Measurements from ENCODE around the gene ZNF669.

Gene ZNF669

GRCh38 chr1:247111259-247111699 is 7.1 kb upstream of the ZNF669 start:
- DNase-seq (ENCODE audit: low read depth), result peak; percentile 21

- peak; percentile 52 for DNase-seq (ENCODE audit: low read depth)
Measured at GRCh38 chr1:247110627-247111258, 6.6 kb upstream of the ZNF669 start.

- no peak for DNase-seq (ENCODE audit: low read depth)
Measured at GRCh38 chr1:247107694-247108093, 3.5 kb upstream of the ZNF669 start.

DNA sequence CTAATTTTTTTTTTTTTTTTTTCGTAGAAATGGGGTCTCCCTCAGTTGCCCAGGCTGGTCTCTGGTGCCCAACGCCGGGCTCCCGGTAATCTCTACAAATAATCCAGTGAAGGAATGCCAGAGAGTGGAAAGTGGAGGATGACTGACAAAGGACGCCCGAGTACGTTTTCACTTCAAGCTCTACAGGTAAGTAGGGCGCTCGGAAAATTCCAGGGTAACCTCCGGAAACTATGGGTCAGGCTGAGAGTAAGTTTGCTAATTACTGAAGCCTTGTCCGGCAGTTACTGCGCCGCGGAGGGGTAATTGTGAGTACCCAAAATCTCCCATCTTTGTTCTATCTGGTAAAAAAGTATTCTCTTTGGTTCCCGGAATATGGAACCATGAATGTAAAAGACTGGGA is 1.8 kb upstream of the ZNF669 start:
- DNase-seq (ENCODE audit: low read depth), result no peak

DNA sequence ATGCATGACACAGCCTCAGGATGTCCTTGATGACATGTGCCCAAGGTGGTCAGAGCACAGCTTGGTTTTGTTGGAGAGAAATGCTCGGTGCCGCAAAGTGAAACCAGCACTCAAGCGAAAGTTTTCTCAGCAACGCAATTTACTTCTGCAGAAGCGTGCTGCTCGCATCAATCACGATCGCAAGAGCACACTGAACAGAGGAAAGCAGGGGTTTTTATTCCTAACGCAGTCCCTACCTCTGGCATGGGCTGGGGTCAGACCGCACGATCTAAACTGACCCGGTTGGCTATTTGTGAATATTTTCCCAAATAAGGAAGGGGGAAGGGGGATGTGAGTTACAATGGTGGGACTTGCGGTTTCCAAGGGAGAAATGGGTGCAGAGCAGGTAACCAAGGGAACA is 809 bp upstream of the ZNF669 start:
- DNase-seq (ENCODE audit: low read depth), result no peak

DNA sequence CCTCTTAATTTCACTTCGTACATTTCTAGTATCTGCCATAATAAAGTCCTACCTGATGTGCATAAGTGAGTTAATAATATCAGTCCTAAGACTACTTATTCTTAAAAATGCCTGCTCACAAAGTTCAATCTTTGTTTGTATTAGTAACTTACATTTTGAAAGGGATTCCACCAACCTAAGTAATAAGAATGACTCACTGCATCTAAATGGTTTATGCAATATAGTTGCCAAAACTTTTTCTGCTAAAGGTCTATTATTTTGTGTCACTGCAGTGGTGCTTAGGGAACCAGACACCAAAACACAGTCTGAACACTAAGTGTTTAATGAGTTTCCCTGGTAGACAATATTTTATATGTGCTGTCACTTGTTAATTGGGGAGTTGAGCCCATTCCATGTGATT is 1.8 kb downstream of the ZNF669 start:
- DNase-seq (ENCODE audit: low read depth), result peak; percentile 61

- no peak for DNase-seq (ENCODE audit: low read depth)
Measured at GRCh38 chr1:247100676-247101279, 3.4 kb downstream of the ZNF669 start.

DNA sequence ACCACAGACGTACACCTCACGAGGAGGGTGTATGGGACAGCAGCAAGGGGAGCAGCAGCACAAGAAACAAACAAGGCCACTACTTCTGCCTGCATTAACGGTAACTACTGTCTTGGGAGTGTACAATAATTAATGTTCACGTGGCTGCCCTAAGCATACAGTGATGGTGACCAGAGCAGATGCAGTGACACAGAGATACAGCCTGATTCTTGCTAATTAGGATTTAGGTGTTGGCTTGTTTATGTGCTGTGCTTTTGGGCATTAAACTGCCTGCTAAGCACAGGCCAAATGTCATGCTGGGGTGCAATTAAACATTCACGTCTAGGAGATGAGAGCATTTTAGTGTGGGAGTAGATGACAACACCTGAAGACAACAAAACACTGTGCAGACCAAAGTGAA is 7.2 kb downstream of the ZNF669 start:
- no peak for DNase-seq (ENCODE audit: low read depth)

GRCh38 chr1:247096544-247096943 is 7.6 kb downstream of the ZNF669 start:
- DNase-seq (ENCODE audit: low read depth), result no peak

GRCh38 chr1:247096112-247096511 is 8.0 kb downstream of the ZNF669 start:
- DNase-seq (ENCODE audit: low read depth), result no peak

GRCh38 chr1:247090455-247090854 is 13.7 kb downstream of the ZNF669 start:
- no peak for DNase-seq (ENCODE audit: low read depth)

DNA sequence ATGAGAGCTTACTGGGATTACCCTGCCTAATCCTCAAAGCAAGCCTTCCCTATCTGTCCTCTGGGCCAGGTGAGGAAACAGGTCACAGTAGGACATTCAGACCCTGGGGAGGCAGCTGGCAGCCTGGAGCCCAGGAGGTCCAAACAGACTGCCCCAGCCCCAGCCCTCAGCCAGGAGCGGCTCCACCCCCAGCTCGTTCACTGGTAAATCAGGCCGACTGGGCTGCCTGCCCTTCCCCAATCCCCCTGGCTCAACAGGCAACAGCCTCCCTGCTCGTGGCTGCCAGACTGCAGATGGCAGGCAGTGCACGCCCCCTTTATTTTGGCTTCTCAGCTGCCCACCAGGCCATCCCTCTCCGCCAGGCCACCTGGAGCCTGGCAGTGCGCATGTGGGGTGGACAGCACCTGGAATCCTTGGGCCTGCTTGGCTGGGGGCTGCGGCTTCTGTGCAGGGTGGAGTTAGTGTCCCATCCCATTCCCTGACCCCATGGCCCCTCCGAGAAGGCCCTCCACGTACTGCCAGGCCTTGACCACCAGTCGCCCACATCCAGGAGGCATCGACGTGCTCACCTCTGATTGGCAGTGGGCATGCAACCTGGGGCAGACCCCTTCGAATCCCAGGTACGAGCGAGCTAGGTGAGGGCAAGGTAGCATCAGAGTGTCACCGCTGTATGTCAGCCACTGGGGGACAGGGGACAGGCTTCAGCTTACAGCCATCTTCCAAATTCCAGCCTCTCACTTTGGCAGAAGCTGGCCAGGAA is 14.4 kb downstream of the ZNF669 start:
- DNase-seq (ENCODE audit: low read depth), result no peak

DNA sequence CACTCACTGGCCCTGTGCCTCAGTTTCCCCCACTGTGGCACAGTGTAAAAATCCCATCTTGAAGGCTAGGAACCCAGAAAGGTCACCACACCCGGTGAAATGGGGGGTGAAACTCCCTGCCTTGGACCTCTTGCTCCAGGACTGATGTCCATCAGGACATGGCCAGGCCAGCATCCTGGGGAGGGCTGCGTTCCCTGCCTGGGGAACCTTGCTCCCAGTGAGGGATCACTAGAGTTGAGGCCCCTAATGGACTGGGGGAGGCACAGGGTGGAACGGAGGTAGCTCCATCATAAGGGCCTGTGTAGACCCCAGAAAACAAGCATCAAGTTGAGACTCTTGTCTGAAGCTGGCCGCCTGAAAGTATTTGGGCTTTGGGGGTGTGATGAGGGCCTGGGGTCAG is 15.2 kb downstream of the ZNF669 start:
- DNase-seq (ENCODE audit: low read depth), result no peak

DNA sequence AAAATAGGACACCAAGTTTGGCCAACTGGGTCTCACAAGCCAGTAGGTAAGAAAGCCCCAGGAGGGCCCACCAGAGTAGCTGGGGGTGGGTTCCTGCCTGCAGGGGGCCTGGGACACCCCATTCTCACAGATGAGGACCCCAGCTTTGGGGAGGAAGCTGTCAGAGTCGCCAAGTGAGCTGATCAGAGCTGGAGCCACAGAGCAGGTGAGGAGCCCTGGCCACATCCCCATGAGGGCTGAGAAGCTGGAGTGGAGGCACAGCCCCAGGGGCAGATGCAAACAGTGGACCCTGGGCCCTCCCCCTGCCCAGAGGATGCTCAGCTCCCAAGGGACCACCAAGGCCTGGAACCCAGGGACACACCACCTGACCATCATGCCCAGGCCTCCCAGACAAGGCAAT is 16.9 kb downstream of the ZNF669 start:
- no peak for DNase-seq (ENCODE audit: low read depth)

DNA sequence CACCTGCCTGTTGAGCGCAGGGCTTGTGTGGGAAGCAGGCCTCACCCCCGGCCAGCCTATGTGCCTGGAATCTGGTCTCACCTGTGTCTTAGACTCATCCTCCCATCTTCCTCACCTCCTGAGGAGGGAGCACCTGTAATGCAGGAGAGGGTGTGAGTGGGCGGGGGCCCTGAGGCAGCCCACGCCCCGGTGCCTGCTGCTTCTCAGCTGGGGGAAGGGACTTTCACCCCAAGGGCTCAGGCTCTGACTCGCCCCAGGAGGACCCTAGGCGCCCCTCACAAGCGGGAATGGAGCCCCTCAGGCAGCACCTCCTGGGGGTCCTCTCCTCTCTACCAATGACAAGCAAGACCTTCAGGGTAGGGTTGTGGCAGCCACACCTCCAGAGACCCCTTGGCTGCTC is 18.8 kb downstream of the ZNF669 start:
- no peak for DNase-seq (ENCODE audit: low read depth)

DNA sequence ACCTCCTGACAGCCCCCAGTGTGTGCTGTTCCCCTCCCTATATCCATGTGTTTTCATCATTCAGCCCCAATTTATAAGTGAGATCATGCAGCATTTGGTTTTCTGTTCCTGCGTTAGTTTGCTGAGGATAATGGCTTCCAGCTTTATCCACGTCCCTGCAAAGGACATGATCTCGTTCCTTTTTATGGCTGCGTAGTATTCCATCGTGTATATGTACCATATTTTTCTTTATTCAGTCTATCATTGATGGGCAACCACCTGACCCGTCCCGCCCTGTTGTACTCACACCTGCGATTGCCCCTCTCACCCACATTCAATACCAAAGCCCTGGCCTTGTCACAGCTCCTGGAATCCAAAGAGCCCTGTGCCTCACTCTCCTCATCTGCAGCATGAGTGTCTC is 19.4 kb downstream of the ZNF669 start:
- DNase-seq (ENCODE audit: low read depth), result no peak

- peak; percentile 23 for DNase-seq (ENCODE audit: low read depth)
Measured at GRCh38 chr1:247079141-247079874, 24.8 kb downstream of the ZNF669 start.

- DNase-seq (ENCODE audit: low read depth), result peak; percentile 98
Measured at GRCh38 chr1:247078258-247079140, 25.7 kb downstream of the ZNF669 start, which contains the start of gene ZNF670. Gene ZNF670, minus strand, starts transcription at chr1:247078811. Its CDS starts 215 bp downstream, at chr1:247078596.

DNA sequence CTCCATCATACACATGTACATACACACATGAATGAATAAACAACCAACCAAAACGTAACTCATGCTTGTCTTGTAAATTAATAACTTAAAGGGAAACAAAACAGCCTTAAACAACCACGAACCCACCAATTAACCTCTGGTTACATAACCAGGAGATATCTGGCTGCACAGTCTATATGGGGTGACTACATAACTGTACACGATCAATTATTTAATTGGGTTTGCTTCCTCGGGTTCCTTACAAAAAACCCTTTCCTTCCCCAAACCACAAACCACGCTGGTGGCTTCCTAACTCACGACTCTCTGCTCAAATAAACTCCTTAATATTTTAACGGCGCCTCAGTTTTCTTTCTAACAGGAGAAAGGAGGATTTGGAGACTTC is 26.3 kb downstream of the ZNF669 start:
- DNase-seq (ENCODE audit: low read depth), result no peak

GRCh38 chr1:247077213-247077612 is 26.9 kb downstream of the ZNF669 start:
- DNase-seq (ENCODE audit: low read depth), result peak; percentile 20

GRCh38 chr1:247070645-247071044 is 33.5 kb downstream of the ZNF669 start:
- no peak for DNase-seq (ENCODE audit: low read depth)

DNA sequence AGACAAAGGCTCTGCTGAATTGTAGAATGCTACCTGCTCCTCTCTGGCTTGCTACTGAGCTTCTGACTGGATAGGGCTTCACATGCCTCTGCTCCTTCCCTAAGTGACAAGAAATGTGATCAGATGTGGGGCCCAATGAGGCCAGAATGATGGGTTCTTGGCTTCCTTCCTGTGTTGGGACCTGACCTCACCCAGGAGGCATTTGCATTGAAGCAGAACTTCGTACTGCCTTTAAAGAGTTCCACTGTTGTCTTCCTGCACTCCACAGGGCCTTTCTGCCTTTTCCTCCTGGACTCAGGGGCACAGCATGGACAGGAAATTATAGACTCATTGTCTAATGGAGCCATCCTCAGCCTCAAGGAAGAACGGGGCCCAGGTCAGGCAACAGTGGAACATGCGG is 39.9 kb downstream of the ZNF669 start:
- DNase-seq (ENCODE audit: low read depth), result no peak
